ENCODE measurements around the gene KIF11. TPM values are rescaled to one million over a fixed set of nuclear protein-coding genes. Genes with fewer than 3 reads are reported as not detected.
A peak's percentile ranks its signal among the peaks of the same experiment; 100 is the strongest.

KIF11 gene
- total and polyA plus RNA-seq, 2 donors (not counting 3 experiments of a cell fraction or from before 2014, with no cell fraction given): 7.3 to 42.6 TPM

- H4K20me1 ChIP-seq (replicated peaks; ENCODE audit: control insufficient read depth, extremely low read depth, insufficient read depth, low read length): no peaks in the 10 kb centered on the region
- TF ChIP-seq POLR2A (IDR thresholded peaks at IDR 0.05; ENCODE audit: low read depth, low read length) (no peak), MYC (IDR thresholded peaks at IDR 0.05; ENCODE audit: low read depth, low read length) (no peak), POLR2AphosphoS5 (IDR thresholded peaks at IDR 0.05; ENCODE audit: insufficient read depth, low read depth, low read length) (no peak), CTCF (IDR thresholded peaks at IDR 0.05; ENCODE audit: extremely low read depth in 1 of 2, insufficient read depth in 1 of 2, low read depth in 1 of 2, low read length in 2 of 2) (no peak), GATA2 (IDR thresholded peaks at IDR 0.05; ENCODE audit: insufficient read depth, insufficient read length, low read depth, low read length) (no peak), JUN (IDR thresholded peaks at IDR 0.05; ENCODE audit: borderline replicate concordance, insufficient read depth, insufficient read length, low read depth) (no peak)
- no peaks in the 10 kb centered on the region for H3K9me1 ChIP-seq (replicated peaks; ENCODE audit: control insufficient read depth, extremely low read depth, insufficient read depth, low read length)
- no peak overlapping the region for H3K27ac ChIP-seq (ENCODE audit: insufficient read depth, low read depth, low read length)
- BruUV-seq (replicated peaks): no TSS peak
- intact Hi-C loops (cut with micrococcal nuclease): loop anchor here (1.0 to 10.0 kb wide), 3 partner anchors 117 to 488 kb away; partner anchors contain the start of gene HHEX
- DNase-seq (ENCODE audit: low read depth, low spot score): peak; percentile 18
- peak overlapping the region; percentile 93 for H3K9ac ChIP-seq (replicated peaks; ENCODE audit: extremely low read depth, insufficient read depth, low read length)
- peak; percentile 66 for FAIRE-seq
- dilution Hi-C loops (cut with MboI; ENCODE audit: extremely low pct_ligation_motif_present, low sequenced_read_pairs): no loop called here
- H3K79me2 ChIP-seq (ENCODE audit: control insufficient read depth, insufficient read depth, low read length): peaks cover 43% of the 10 kb centered on the region
- no peak overlapping the region for H2AFZ ChIP-seq (ENCODE audit: low read depth, low read length)
- no peaks in the 10 kb centered on the region for H3K9me3 ChIP-seq (replicated peaks; ENCODE audit: control insufficient read depth, insufficient read depth, low read length)
- peak overlapping the region; percentile 63 to 84 (median 68) for H3K4me3 ChIP-seq (replicated peaks in 1 of 3; ENCODE audit: insufficient read depth in 1 of 3, low read depth in 1 of 3, low read length in 3 of 3)
- peaks cover 22% of the 10 kb centered on the region for H3K4me1 ChIP-seq (ENCODE audit: control insufficient read depth, extremely low read depth, insufficient read depth, low read length)
- no peaks in the 10 kb centered on the region for H3K27me3 ChIP-seq (ENCODE audit: control insufficient read depth in 2 of 2, insufficient read depth in 2 of 2, low read length in 2 of 2)
- peak overlapping the region; percentile 95 for H3K4me2 ChIP-seq (ENCODE audit: insufficient read depth, low read length)
- ChIA-PET CTCF (interaction anchor here (1.3 to 7.9 kb wide), 6 partner anchors 12 to 61 kb away, joined by 3 to 182 read pairs (median 4); no protein-coding TSS in a partner anchor), POLR2A (no interaction called here)
- H3K36me3 ChIP-seq (ENCODE audit: control insufficient read depth in 2 of 2, extremely low read depth in 1 of 2, insufficient read depth in 2 of 2, low read length in 2 of 2): peaks cover 0 to 2% of the 10 kb centered on the region in 2 experiments
Measured at GRCh38 chr10:92572362-92573090, 20.4 kb upstream of the KIF11 start.

Measured in endothelial cell of umbilical vein (primary cell).